Activated CD8-positive, alpha-beta memory T cell treated with anti-CD3 and anti-CD28 coated beads, Interleukin-2, amount 10 ng/mL, durations not matched to agents 7 days and 5 days (primary cell): ENCODE data around the gene HTRA3. TPM values are rescaled to one million over a fixed set of nuclear protein-coding genes. Genes with fewer than 3 reads are reported as not detected.

ENCODE experiments used
- ATAC-seq: fragments of 150-1000 bp; cut with Tn5 transposase; one replicate; pipeline ENCODE4 v1.10.0; 2021; ENCODE audit warnings: moderate library complexity
- CTCF ChIA-PET: fragments of 350-600 bp; sonication (Branson Sonifier 250); formaldehyde crosslinking; loops from one replicate; lab custom pipeline; 2021; ENCODE audit warnings: antibody characterized with exemption; lab: Charles Lee
- DNase-seq: peaks from one replicate; pipeline ENCODE4 v3.0.0-alpha.2; 2020
- H3K27ac Mint-ChIP-seq: one replicate; pipeline ENCODE4 v1.8.0; 2021; ENCODE audit warnings: mild to moderate bottlenecking, mixed read lengths
- H3K27me3 Mint-ChIP-seq: one replicate; pipeline ENCODE4 v1.8.0; 2021; ENCODE audit warnings: mixed read lengths
- H3K36me3 Mint-ChIP-seq: one replicate; pipeline ENCODE4 v1.8.0; 2021; ENCODE audit warnings: mild to moderate bottlenecking, mixed read lengths
- H3K4me1 Mint-ChIP-seq: one replicate; pipeline ENCODE4 v1.8.0; 2021; ENCODE audit warnings: mixed read lengths
- H3K4me3 Mint-ChIP-seq: one replicate; pipeline ENCODE4 v1.8.0; 2021; ENCODE audit warnings: mild to moderate bottlenecking, moderate library complexity, mixed read lengths
- H3K9me3 Mint-ChIP-seq: one replicate; pipeline ENCODE4 v1.8.0; 2022; ENCODE audit warnings: low read depth, mixed read lengths
- total RNA-seq, 2 experiments: library from RNA; stranded (reverse); gene quantifications; one replicate each; pipeline ENCODE4 v1.2.3, GENCODE V29; 2021

The HTRA3 gene
- total RNA-seq, 2 experiments from 2014 or later: not detected

DNA sequence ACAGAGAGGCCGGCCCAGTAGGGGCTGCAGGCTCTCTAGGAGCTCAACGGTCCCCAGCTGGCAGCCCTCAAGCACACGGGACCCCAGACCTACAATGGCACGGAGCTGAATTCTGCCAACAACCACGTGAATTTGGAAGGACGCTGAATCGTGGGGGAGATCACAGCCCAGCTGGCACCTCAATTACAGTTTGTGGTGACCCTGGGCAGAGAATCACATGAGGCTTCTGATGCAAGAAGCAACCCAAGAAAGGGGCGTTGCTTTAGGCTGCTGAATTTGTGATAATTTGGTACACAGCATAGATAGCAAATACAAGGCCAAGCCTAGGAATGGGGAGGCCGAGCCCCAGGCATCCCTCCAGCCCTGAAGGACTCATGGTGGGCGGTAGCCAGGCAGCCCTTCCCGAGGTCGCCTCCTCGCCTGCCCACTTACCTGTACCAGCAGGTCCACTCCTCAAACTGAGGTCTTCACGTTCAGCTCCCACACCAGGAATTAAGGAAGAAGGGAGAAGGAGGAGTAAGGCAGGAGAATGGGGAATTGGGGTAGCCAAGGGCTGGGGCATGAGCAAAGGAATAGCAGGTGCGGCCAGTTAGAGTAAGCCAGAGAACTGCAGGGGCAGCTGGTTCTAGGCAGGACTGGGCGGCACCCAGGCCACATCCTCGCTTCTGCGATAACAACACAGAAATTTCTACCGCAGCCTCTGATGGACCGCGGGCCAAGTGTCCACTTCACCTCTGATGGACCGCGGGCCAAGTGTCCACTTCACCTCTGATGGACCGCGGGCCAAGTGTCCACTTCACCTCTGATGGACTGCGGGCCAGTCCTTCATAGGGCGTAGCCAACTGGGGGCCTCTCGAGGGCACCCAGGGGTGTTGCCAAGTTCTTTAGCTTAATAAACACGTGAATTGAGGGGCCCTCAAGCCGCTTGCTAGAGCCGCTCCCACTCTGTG, 23.4 kb upstream of the HTRA3 start:
- no peak for DNase-seq
- H3K36me3 Mint-ChIP-seq: no peaks in the 10 kb centered on the region
- CTCF ChIA-PET: interaction anchor here (0.6 to 2.3 kb wide), 2 partner anchors 69 to 90 kb away, joined by 4 to 5 read pairs; no protein-coding TSS in a partner anchor

DNA sequence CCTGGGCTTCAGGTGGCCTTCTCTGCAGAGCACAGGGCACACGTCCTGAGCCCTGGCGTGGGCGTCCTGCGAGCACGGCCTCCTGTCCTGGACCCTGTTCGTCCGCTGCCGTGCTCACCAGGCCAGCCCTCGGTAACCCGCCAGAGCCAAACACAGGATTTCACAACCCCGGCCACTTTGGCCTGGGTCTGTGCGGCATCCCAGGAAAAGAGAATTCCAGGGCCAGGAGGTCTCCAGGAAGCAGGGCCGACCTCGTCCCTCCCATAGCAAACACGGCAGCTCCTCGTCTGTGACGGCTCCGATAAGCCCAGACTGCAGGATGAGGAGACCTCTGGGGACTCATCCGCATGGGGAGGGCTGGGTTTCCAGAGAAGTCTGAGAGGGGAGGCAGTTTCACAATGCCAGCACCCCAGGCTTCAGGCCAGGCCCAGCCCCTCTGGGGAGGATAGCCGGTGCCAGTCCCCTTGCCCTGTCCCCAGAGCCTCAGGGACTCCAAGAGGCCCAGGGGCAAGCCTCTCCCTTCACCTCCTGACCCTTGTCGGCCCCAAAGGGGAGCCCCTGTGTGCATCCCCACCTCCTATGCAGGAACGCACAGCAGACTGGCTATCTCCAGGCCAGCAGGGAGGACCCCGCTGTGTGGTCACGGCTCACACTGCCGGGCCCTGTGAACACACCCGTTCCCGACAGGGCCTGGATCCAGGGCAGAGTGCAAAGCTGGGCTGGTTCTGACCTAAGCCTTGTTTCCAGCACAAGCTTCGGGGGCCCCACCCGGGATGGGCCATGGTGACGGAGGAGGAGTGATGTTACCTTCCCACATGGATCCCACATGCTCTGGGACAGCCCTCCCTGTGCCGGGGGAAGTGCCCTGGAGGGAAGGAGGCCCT, 22.3 kb upstream of the HTRA3 start:
- DNase-seq: no peak
- H3K27me3 Mint-ChIP-seq: no peaks in the 10 kb centered on the region
- no peaks in the 10 kb centered on the region for H3K4me1 Mint-ChIP-seq
- ATAC-seq: no peak
- H3K4me3 Mint-ChIP-seq: no peak overlapping the region
- no peaks in the 10 kb centered on the region for H3K9me3 Mint-ChIP-seq
- H3K36me3 Mint-ChIP-seq: no peaks in the 10 kb centered on the region
- H3K27ac Mint-ChIP-seq: no peak overlapping the region
- CTCF ChIA-PET: no interaction called here

More for the DNA sequence above, 23.4 kb upstream of the HTRA3 start:
- Mint-ChIP-seq H3K4me1 (peaks cover 1% of the 10 kb centered on the region), H3K4me3 (no peak overlapping the region), H3K9me3 (no peaks in the 10 kb centered on the region), H3K27ac (no peak overlapping the region), H3K27me3 (no peaks in the 10 kb centered on the region)
- no peak for ATAC-seq

DNA sequence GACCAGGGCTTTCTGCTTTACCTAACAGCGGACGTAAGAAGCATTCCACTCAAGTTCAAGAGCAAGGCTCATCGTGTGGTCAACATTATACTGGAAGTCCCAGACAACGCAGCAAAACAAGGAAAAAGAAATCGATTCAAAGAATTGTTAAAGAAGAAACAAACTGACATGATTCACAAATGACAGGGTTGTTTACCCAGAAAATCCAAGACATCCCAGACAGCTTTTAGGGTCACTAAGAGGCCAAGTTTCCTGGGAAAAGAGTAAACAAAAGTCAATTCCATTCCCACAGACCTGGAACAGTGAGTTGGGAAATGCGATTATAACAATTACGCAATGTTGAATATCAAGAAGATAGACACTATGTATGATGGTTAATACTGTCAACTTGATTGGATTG, 21.5 kb upstream of the HTRA3 start:
- ATAC-seq (no peak), DNase-seq (no peak)
- Mint-ChIP-seq H3K27me3 (no peaks in the 10 kb centered on the region), H3K4me1 (no peaks in the 10 kb centered on the region), H3K9me3 (no peaks in the 10 kb centered on the region), H3K4me3 (no peak overlapping the region), H3K27ac (no peak overlapping the region), H3K36me3 (no peaks in the 10 kb centered on the region)
- CTCF ChIA-PET: no interaction called here

- ATAC-seq (no peak), DNase-seq (no peak)
- H3K4me1 Mint-ChIP-seq: no peaks in the 10 kb centered on the region
- no peak overlapping the region for H3K4me3 Mint-ChIP-seq
- H3K36me3 Mint-ChIP-seq: no peaks in the 10 kb centered on the region
- no peaks in the 10 kb centered on the region for H3K27me3 Mint-ChIP-seq
- no peak overlapping the region for H3K27ac Mint-ChIP-seq
- CTCF ChIA-PET: interaction anchor here (1.2 kb wide), 1 partner anchor 8 kb away, joined by 3 read pairs; no protein-coding TSS in a partner anchor
- H3K9me3 Mint-ChIP-seq: no peaks in the 10 kb centered on the region
Measured at GRCh38 chr4:8250227-8250626, 19.3 kb upstream of the HTRA3 start.

DNA sequence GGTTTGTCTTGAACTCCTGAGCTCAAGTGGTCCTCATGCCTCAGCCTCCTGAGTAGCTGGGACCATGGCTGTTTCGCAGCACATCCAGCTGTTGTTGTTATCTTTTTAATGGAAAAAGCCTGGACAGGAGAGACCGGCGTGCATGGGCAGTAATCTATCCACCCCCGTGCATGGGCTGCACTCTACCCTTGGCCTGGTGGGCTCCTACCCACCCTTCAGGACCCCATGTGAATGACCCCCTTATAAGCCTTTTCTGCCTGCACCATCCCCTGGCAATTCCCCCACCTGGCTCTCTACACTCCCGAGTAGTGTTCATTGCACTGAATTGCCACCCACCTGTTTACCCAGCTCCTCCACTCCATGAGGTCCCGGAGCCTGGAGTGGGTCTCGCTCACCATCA, 18.9 kb upstream of the HTRA3 start:
- Mint-ChIP-seq H3K9me3 (no peaks in the 10 kb centered on the region), H3K4me1 (no peaks in the 10 kb centered on the region), H3K27ac (no peak overlapping the region), H3K27me3 (no peaks in the 10 kb centered on the region), H3K4me3 (no peak overlapping the region), H3K36me3 (no peaks in the 10 kb centered on the region)
- DNase-seq (no peak), ATAC-seq (no peak)
- CTCF ChIA-PET: interaction anchor here (1.2 kb wide), 1 partner anchor 8 kb away, joined by 3 read pairs; no protein-coding TSS in a partner anchor

GRCh38 chr4:8251110-8251883, 18.3 kb upstream of the HTRA3 start:
- Mint-ChIP-seq H3K27ac (no peak overlapping the region), H3K36me3 (no peaks in the 10 kb centered on the region), H3K4me1 (no peaks in the 10 kb centered on the region)

GRCh38 chr4:8252301-8253173, 17.0 kb upstream of the HTRA3 start:
- H3K4me1 Mint-ChIP-seq: no peaks in the 10 kb centered on the region
- H3K36me3 Mint-ChIP-seq: no peaks in the 10 kb centered on the region
- no peaks in the 10 kb centered on the region for H3K27me3 Mint-ChIP-seq
- H3K4me3 Mint-ChIP-seq: no peak overlapping the region
- H3K27ac Mint-ChIP-seq: no peak overlapping the region
- H3K9me3 Mint-ChIP-seq: no peaks in the 10 kb centered on the region
- CTCF ChIA-PET: interaction anchor here (1.2 kb wide), 1 partner anchor 10 kb away, joined by 4 read pairs; no protein-coding TSS in a partner anchor
- DNase-seq (no peak), ATAC-seq (no peak)

More at GRCh38 chr4:8251110-8251883, 18.3 kb upstream of the HTRA3 start:
- no peaks in the 10 kb centered on the region for H3K9me3 Mint-ChIP-seq
- DNase-seq: no peak
- no peak for ATAC-seq
- CTCF ChIA-PET: interaction anchor here (1.2 kb wide), 1 partner anchor 9 kb away, joined by 4 read pairs; no protein-coding TSS in a partner anchor
- no peaks in the 10 kb centered on the region for H3K27me3 Mint-ChIP-seq
- no peak overlapping the region for H3K4me3 Mint-ChIP-seq

- H3K9me3 Mint-ChIP-seq: no peaks in the 10 kb centered on the region
- no peak overlapping the region for H3K27ac Mint-ChIP-seq
- CTCF ChIA-PET: no interaction called here
- H3K4me1 Mint-ChIP-seq: no peaks in the 10 kb centered on the region
- no peaks in the 10 kb centered on the region for H3K36me3 Mint-ChIP-seq
- H3K4me3 Mint-ChIP-seq: no peak overlapping the region
- no peaks in the 10 kb centered on the region for H3K27me3 Mint-ChIP-seq
- no peak for ATAC-seq
- DNase-seq: no peak
Measured at GRCh38 chr4:8254076-8254475, 15.5 kb upstream of the HTRA3 start.

- no peak for ATAC-seq
- no peaks in the 10 kb centered on the region for H3K27me3 Mint-ChIP-seq
- no peak overlapping the region for H3K27ac Mint-ChIP-seq
- no peaks in the 10 kb centered on the region for H3K4me1 Mint-ChIP-seq
- H3K9me3 Mint-ChIP-seq: no peaks in the 10 kb centered on the region
- no peak for DNase-seq
- CTCF ChIA-PET: no interaction called here
- H3K36me3 Mint-ChIP-seq: no peaks in the 10 kb centered on the region
- H3K4me3 Mint-ChIP-seq: no peak overlapping the region
Measured at GRCh38 chr4:8255698-8256441, 13.7 kb upstream of the HTRA3 start.

DNA sequence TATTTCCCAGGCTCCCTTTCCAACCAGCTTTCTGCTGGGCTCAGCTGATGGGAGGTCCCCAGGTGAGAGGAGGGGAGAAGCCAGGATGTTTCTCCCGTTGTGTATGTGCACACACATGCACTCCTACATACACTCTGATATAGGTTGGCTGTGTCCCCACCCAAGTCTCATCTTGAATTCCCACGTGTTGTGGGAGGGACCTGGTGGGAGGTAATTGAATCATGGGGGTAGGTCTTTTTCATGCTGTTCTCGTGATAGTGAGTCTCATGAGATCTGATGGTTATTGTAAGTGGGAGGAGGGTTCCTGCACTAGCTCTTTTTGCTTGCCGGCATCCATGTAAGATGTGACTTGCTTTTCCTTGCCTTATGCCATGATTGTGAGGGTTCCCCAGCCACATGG, 11.7 kb upstream of the HTRA3 start:
- Mint-ChIP-seq H3K36me3 (no peaks in the 10 kb centered on the region), H3K4me3 (no peak overlapping the region), H3K27ac (no peak overlapping the region), H3K4me1 (peaks cover 4% of the 10 kb centered on the region), H3K9me3 (no peaks in the 10 kb centered on the region), H3K27me3 (peaks cover 3% of the 10 kb centered on the region)
- CTCF ChIA-PET: no interaction called here
- ATAC-seq: no peak
- no peak for DNase-seq

DNA sequence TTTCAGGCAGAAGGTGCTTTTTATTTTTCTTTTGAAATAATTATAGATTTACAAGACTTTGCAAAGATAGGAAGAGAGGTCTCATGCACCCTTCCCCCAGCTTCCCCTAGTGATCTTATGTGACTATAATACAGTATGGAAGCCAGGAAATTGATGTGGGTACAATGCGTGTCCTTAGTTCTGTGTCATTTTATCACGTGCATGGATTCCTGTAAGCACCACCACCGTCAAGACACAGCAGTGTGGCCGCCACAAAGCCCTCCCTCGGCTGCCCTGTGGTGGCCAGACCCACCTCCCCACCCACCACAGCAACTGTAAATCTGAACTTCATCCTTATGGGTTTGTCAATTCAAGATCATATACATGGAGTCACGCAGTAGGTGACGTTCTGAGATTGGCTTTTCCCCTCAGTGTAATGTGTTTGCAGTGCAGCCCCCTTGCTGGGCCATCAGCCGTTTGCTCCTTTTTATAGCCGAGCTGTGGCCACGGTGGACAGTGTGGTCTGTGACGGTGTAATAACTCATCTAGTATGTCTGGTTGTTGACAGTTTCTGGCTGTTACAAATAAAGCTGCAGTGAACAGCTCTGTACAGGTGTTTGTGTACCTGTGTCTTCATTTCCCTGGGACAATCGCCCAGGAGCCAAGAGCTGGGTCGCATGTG, 10.9 kb upstream of the HTRA3 start:
- H3K9me3 Mint-ChIP-seq: no peaks in the 10 kb centered on the region
- ATAC-seq (no peak), DNase-seq (no peak)
- H3K4me3 Mint-ChIP-seq: no peak overlapping the region
- H3K27me3 Mint-ChIP-seq: peaks cover 5% of the 10 kb centered on the region
- H3K4me1 Mint-ChIP-seq: peaks cover 4% of the 10 kb centered on the region
- H3K36me3 Mint-ChIP-seq: no peaks in the 10 kb centered on the region
- no peak overlapping the region for H3K27ac Mint-ChIP-seq
- CTCF ChIA-PET: no interaction called here
